Kidney (tissue), 14 donors: ENCODE results near the gene KLHL14. TPM values are rescaled to one million over a fixed set of nuclear protein-coding genes. Genes with fewer than 3 reads are reported as not detected.

ENCODE experiments used
- DNase-seq, 5 donors: peaks; one replicate each; pipeline ENCODE4 v3.0.0-alpha.2; 2013 to 2020
- FAIRE-seq: peaks from 2 replicates; lab custom pipeline; 2012; peaks lifted over from hg19 to GRCh38; lab: Jason Lieb, UNC
- H3K27ac ChIP-seq, 2 donors: one replicate each; pipeline ENCODE4 v1.7.0; 2013; ENCODE audit warnings: low read depth in 2 of 2, low read length in 2 of 2, inconsistent platforms in 1 of 2
- H3K27me3 ChIP-seq: one replicate; pipeline ENCODE4 v1.7.1; 2013; ENCODE audit warnings: low read length, inconsistent platforms; ENCODE audit not compliant: control insufficient read depth, insufficient read depth
- H3K36me3 ChIP-seq, 3 donors: one replicate each; pipeline versions ENCODE4 v1.7.0 to v1.7.1; 2013; ENCODE audit warnings: low read length in 3 of 3, control low read depth in 1 of 3, inconsistent platforms in 1 of 3; ENCODE audit not compliant: insufficient read depth in 3 of 3, control insufficient read depth in 2 of 3
- H3K4me1 ChIP-seq, 3 donors: one replicate each; pipeline versions ENCODE4 v1.7.0 to v1.7.1; 2013; ENCODE audit warnings: low read length in 3 of 3, inconsistent platforms in 1 of 3, low read depth in 1 of 3; ENCODE audit not compliant: control insufficient read depth in 2 of 3, insufficient read depth in 2 of 3
- H3K4me3 ChIP-seq, 3 donors: one replicate each; pipeline versions ENCODE4 v1.7.0 to v1.8.1; 2013; ENCODE audit warnings: low read length in 3 of 3, control low read depth in 1 of 3, inconsistent platforms in 1 of 3
- H3K9ac ChIP-seq, 3 donors: one replicate each; pipeline versions ENCODE4 v1.7.0 to v1.7.1; 2013; ENCODE audit warnings: low read length in 3 of 3, control low read depth in 1 of 3, inconsistent platforms in 1 of 3
- H3K9me3 ChIP-seq, 3 donors: one replicate each; pipeline versions ENCODE4 v1.7.0 to v1.7.1; 2013; ENCODE audit warnings: low read length in 3 of 3, control low read depth in 1 of 3, inconsistent platforms in 1 of 3; ENCODE audit not compliant: control insufficient read depth in 2 of 3, insufficient read depth in 1 of 3
- CTCF ChIP-seq: IDR thresholded peaks from 3 replicates; pipeline ENCODE4 v1.5.1; 2012; ENCODE audit warnings: mild to moderate bottlenecking, moderate library complexity, borderline replicate concordance; ENCODE audit not compliant: insufficient read depth; ENCODE audit errors: extremely low read depth
- intact Hi-C: fragments of 100-400 bp; cut with DNase I; formaldehyde crosslinking; loops from one replicate; pipeline ENCODE4 v1.11.1; 2022
- polyA plus RNA-seq: library from polyadenylated mRNA; stranded (reverse); fragments of 350-450 nt; fragmentation: Illumina TruSeq; extraction: RNeasy Lipid Tissue Mini Kit (QIAGEN cat#74804); gene quantifications from one replicate; pipeline ENCODE4 v1.2.3, GENCODE V29; 2014; ENCODE audit warnings: low read depth, low replicate concordance; ENCODE audit not compliant: insufficient read depth
- total RNA-seq: library from RNA; stranded (reverse); fragmentation: NEBNext Ultra II Directional; extraction: Animal tissue kit (Norgen Biotek cat#: 25700); gene quantifications from one replicate; pipeline ENCODE4 v1.2.1, GENCODE V29; 2021
- donor health status: control.
- donor health status: control.
- donor health status: control.
- donor health status: control.
- donor health status: control.
- donor health status: DM: yes; HTN: yes; CAD: no.
- donor health status: Normal renal cell carcinoma (clear cell type).

Gene KLHL14
- total and polyA plus RNA-seq, 2 donors from 2014 or later, result 3.7 to 15.4 TPM

- no peak for TF ChIP-seq CTCF
- H3K4me3 ChIP-seq, result no peak overlapping the region
- no peaks in the 10 kb centered on the region for H3K4me1 ChIP-seq
- intact Hi-C loops, result no loop called here
- no peak overlapping the region for H3K9ac ChIP-seq
- DNase-seq (no peak), FAIRE-seq (no peak)
- H3K27me3 ChIP-seq, result no peaks in the 10 kb centered on the region
- no peaks in the 10 kb centered on the region for H3K36me3 ChIP-seq
- H3K27ac ChIP-seq, result no peak overlapping the region
- H3K9me3 ChIP-seq, result no peaks in the 10 kb centered on the region
Observed at GRCh38 chr18:32670727-32671126, 102.1 kb downstream of the KLHL14 start.

GRCh38 chr18:32669549-32670165, 103.2 kb downstream of the KLHL14 start:
- no peaks in the 10 kb centered on the region for H3K4me1 ChIP-seq
- no peak overlapping the region for H3K9ac ChIP-seq
- no peak for FAIRE-seq
- no peak overlapping the region for H3K27ac ChIP-seq
- no peaks in the 10 kb centered on the region for H3K36me3 ChIP-seq
- TF ChIP-seq CTCF, result no peak
- DNase-seq, result no peak
- no peaks in the 10 kb centered on the region for H3K9me3 ChIP-seq
- no peak overlapping the region for H3K4me3 ChIP-seq
- intact Hi-C loops, result no loop called here
- no peaks in the 10 kb centered on the region for H3K27me3 ChIP-seq

DNA sequence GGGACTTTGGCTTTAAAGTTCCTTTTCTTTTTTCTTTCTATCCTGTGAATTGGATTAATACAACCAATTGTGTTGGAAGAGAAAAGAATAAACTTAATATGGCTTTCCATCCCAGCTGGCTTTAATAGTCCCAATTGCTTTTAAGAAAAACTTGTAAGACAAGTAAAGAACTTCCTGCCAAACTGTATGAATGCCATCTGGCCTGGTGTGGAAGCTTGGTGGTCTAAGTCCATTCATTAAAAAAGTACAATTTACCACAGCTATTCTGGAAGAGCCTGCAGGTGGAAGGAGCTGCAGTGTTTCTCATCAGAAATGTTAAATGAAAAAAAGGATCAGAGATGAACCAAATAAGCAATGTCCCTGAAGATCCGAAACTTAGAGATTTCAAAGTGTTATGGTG, 103.9 kb downstream of the KLHL14 start:
- intact Hi-C loops, result no loop called here
- FAIRE-seq, result no peak

More for the DNA sequence above, 103.9 kb downstream of the KLHL14 start:
- no peak for DNase-seq
- Histone ChIP-seq H3K4me1 (no peaks in the 10 kb centered on the region), H3K36me3 (no peaks in the 10 kb centered on the region), H3K27me3 (no peaks in the 10 kb centered on the region), H3K4me3 (no peak overlapping the region), H3K27ac (no peak overlapping the region), H3K9me3 (no peaks in the 10 kb centered on the region), H3K9ac (no peak overlapping the region)
- no peak for TF ChIP-seq CTCF
